Fibroblast of the aortic adventitia (primary cell): ENCODE results near the gene SENP8. TPM values are rescaled to one million over a fixed set of nuclear protein-coding genes. Genes with fewer than 3 reads are reported as not detected.

Experiments used
- DNase-seq: peaks from one replicate; pipeline ENCODE4 v3.0.0-alpha.2; 2010; ENCODE audit warnings: low read depth
- H3K4me3 ChIP-seq: 2 replicates; pipeline ENCODE4 v1.5.1; 2011; ENCODE audit warnings: low read depth, mild to moderate bottlenecking, control low read depth, low read length, moderate library complexity
- CTCF ChIP-seq: IDR thresholded peaks from 2 replicates; pipeline ENCODE4 v1.5.1; 2011; ENCODE audit warnings: mild to moderate bottlenecking, low read length, control low read depth, inconsistent platforms; ENCODE audit not compliant: insufficient read depth
- total RNA-seq: library from RNA; depleted of rRNA; stranded (reverse); fragments of >200 nt; gene quantifications from 2 replicates; pipeline ENCODE4 v1.2.3, GENCODE V29; 2012; ENCODE audit warnings: low replicate concordance

SENP8 gene
- total RNA-seq, 1 donor, result 3.8 TPM

GRCh38 chr15:72178976-72179585, 60.9 kb downstream of the SENP8 start:
- no peak for DNase-seq
- TF ChIP-seq CTCF, result no peak
- no peak overlapping the region for H3K4me3 ChIP-seq

GRCh38 chr15:72179950-72180581, 61.9 kb downstream of the SENP8 start:
- H3K4me3 ChIP-seq, result no peak overlapping the region
- TF ChIP-seq CTCF, result no peak
- no peak for DNase-seq

GRCh38 chr15:72180761-72181324, 62.6 kb downstream of the SENP8 start:
- TF ChIP-seq CTCF, result no peak
- no peak overlapping the region for H3K4me3 ChIP-seq
- no peak for DNase-seq

GRCh38 chr15:72182244-72182643, 64.0 kb downstream of the SENP8 start:
- no peak for DNase-seq

GRCh38 chr15:72182673-72183072, 64.5 kb downstream of the SENP8 start:
- H3K4me3 ChIP-seq, result no peak overlapping the region
- no peak for DNase-seq
- no peak for TF ChIP-seq CTCF

More at GRCh38 chr15:72182244-72182643, 64.0 kb downstream of the SENP8 start:
- no peak for TF ChIP-seq CTCF
- no peak overlapping the region for H3K4me3 ChIP-seq

- DNase-seq, result no peak
- TF ChIP-seq CTCF, result no peak
- peak overlapping the region; percentile 28 for H3K4me3 ChIP-seq
Measured at GRCh38 chr15:72183781-72184164, 65.6 kb downstream of the SENP8 start.
